HepG2 (cell line): ENCODE measurements around the gene MMP19. TPM values are rescaled to one million over a fixed set of nuclear protein-coding genes. Genes with fewer than 3 reads are reported as not detected.

ENCODE experiments used
- ATF7-NPFF ChIP-seq: sonication (generic); formaldehyde crosslinking; IDR thresholded peaks from 2 replicates; pipeline ENCODE4 v1.8.1; 2023; ENCODE audit warnings: mild to moderate bottlenecking, low read depth, missing genetic modification reagents, moderate library complexity
- BORCS8-MEF2B ChIP-seq: sonication (generic); formaldehyde crosslinking; IDR thresholded peaks from 2 replicates; pipeline ENCODE4 v1.8.0; 2022; ENCODE audit warnings: mild to moderate bottlenecking, missing genetic modification reagents
- ESRRA ChIP-seq: sonication (generic); formaldehyde crosslinking; IDR thresholded peaks from 2 replicates; pipeline ENCODE4 v1.5.1; 2020; ENCODE audit warnings: mild to moderate bottlenecking, low read depth, missing genetic modification reagents
- FOXP1 ChIP-seq, 2 experiments: fragments of 450-650 bp in 1 of 2; IDR thresholded peaks; 2 replicates each; pipeline ENCODE4 v1.6.1; 2017 to 2018; ENCODE audit warnings: antibody characterized with exemption in 1 of 2
- HMG20B ChIP-seq: conservative IDR thresholded peaks from 2 replicates; pipeline ENCODE4 v1.6.1; 2016; ENCODE audit warnings: missing genetic modification reagents, missing compliant biosample characterization
- IKZF1 ChIP-seq: fragments of 450-650 bp; IDR thresholded peaks from 2 replicates; pipeline ENCODE4 v1.7.1; 2016
- RCOR2 ChIP-seq: IDR thresholded peaks from 2 replicates; pipeline ENCODE4 v1.6.1; 2016; ENCODE audit warnings: missing biosample characterization, missing genetic modification reagents
- STAG1 ChIP-seq: sonication (generic); formaldehyde crosslinking; IDR thresholded peaks from 2 replicates; pipeline ENCODE4 v1.4.0; 2020; ENCODE audit warnings: missing genetic modification reagents
- XRCC5 ChIP-seq: fragments of 200-400 bp; formaldehyde crosslinking; optimal IDR thresholded peaks from 2 replicates; pipeline ENCODE3; 2017; ENCODE audit warnings: mild to moderate bottlenecking, low read length
- ZFP36L2 ChIP-seq: sonication (generic); formaldehyde crosslinking; IDR thresholded peaks from 2 replicates; pipeline ENCODE4 v1.4.0; 2020; ENCODE audit warnings: missing genetic modification reagents
- ZNF615 ChIP-seq: sonication (generic); formaldehyde crosslinking; IDR thresholded peaks from 2 replicates; pipeline ENCODE4 v1.5.0; 2020; ENCODE audit warnings: mild to moderate bottlenecking, missing genetic modification reagents, borderline replicate concordance
- ZNF672 ChIP-seq: sonication (generic); formaldehyde crosslinking; IDR thresholded peaks from 2 replicates; pipeline ENCODE4 v1.8.1; 2022; ENCODE audit warnings: missing genetic modification reagents
- ZNF709 ChIP-seq: sonication (generic); formaldehyde crosslinking; IDR thresholded peaks from 2 replicates; pipeline ENCODE4 v1.5.0; 2020; ENCODE audit warnings: mild to moderate bottlenecking, missing genetic modification reagents
- ZNF772 ChIP-seq: sonication (generic); formaldehyde crosslinking; IDR thresholded peaks from 2 replicates; pipeline ENCODE4 v1.5.0; 2020; ENCODE audit warnings: mild to moderate bottlenecking, missing genetic modification reagents
- ZNF878 ChIP-seq: sonication (generic); formaldehyde crosslinking; IDR thresholded peaks from 2 replicates; pipeline ENCODE4 v1.8.1; 2023; ENCODE audit warnings: mild to moderate bottlenecking, missing genetic modification reagents, moderate library complexity
- polyA plus RNA-seq, 8 experiments: library from polyadenylated mRNA; depleted of rRNA in 3 of 8; stranded (reverse) in 7 of 8; unstranded in 1 of 8; fragments of >200 nt; fragmentation: Illumina TruSeq in 4 of 8; extraction: Trizol in 4 of 8; gene quantifications; 2 replicates each; pipeline versions ENCODE4 v1.2.1 to v1.2.3, GENCODE V29; 2011 to 2016; ENCODE audit warnings: low read depth in 4 of 8, missing spikeins in 1 of 8, mixed read lengths in 1 of 8; ENCODE audit not compliant: insufficient read depth in 1 of 8
- total RNA-seq, 5 experiments: library from RNA; depleted of rRNA; stranded (reverse); fragments of >200 nt; fragmentation: Illumina TruSeq; extraction: Trizol; gene quantifications; 2 replicates each; pipeline ENCODE4 v1.2.3, GENCODE V29; 2016; ENCODE audit warnings: low read depth in 1 of 5
- TF ChIP-seq, protein P1 (sequence below): sonication (generic); formaldehyde crosslinking; IDR thresholded peaks from 2 replicates; pipeline ENCODE4 v1.8.0; 2022; ENCODE audit warnings: mild to moderate bottlenecking, missing genetic modification reagents, borderline replicate concordance
- TF ChIP-seq, protein P2 (sequence below): fragments of 450-650 bp; IDR thresholded peaks from 2 replicates; pipeline ENCODE4 v1.6.1; 2017
- TF ChIP-seq, protein P3 (sequence below): sonication (generic); formaldehyde crosslinking; IDR thresholded peaks from 2 replicates; pipeline ENCODE4; 2020; ENCODE audit warnings: missing genetic modification reagents, mild to moderate bottlenecking, borderline replicate concordance
- TF ChIP-seq, protein P4 (sequence below): sonication (generic); formaldehyde crosslinking; IDR thresholded peaks from 2 replicates; pipeline ENCODE4 v1.5.0; 2020; ENCODE audit warnings: missing genetic modification reagents
- TF ChIP-seq, protein P5 (sequence below): sonication (generic); formaldehyde crosslinking; IDR thresholded peaks from 2 replicates; pipeline ENCODE4 v1.8.1; 2022; ENCODE audit warnings: mild to moderate bottlenecking, missing genetic modification reagents
- TF ChIP-seq, protein P6 (sequence below): sonication (generic); formaldehyde crosslinking; IDR thresholded peaks from 2 replicates; pipeline ENCODE4 v1.8.1; 2023; ENCODE audit warnings: missing genetic modification reagents, inconsistent platforms, borderline replicate concordance

MMP19 gene
- total and polyA plus RNA-seq, 2 of the 13 experiments (the other 11 are each of a cell fraction or from before 2014, with no cell fraction given): 0.07 to 0.08 TPM

DNA sequence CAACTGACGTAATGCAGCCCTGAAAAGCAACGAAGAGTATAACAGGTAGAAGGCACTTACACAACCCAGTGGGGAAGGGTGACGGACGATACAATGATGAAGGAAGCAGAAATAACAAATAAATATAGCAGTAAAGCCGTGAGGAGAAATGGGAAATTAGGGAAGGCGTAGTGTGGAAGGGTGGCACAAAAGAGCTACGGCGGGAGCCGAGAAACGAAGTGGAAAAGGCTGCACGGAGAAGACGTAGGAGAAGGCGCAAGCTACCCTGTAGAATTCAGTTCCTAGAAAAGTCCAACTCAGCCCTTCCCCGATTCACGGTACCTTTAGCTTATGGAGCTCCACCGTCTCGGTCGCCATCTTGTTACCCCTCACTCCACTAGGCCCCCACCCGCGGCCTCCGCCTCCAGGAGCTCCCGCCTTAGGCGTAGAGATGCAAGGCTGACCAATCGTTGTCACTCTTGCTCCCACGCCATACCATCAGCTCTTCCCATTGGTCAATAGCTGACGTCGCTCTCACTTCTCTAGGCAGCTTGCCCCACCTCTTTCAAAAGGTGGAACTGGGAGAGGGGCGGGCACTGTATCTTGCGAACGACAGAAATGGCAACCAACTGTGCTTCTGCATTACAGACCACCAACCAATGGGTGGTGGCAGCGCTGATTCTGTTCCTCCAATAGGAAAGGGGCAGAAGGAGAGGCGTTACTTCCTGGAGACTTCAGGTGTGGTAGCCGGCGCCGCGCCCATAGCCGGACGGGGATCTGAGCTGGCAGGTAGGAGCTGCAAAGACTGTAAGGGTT lies 25.2 kb downstream of the MMP19 start, which contains the start of the genes ORMDL2 and SARNP (continued):
- TF ChIP-seq, protein P1, sequence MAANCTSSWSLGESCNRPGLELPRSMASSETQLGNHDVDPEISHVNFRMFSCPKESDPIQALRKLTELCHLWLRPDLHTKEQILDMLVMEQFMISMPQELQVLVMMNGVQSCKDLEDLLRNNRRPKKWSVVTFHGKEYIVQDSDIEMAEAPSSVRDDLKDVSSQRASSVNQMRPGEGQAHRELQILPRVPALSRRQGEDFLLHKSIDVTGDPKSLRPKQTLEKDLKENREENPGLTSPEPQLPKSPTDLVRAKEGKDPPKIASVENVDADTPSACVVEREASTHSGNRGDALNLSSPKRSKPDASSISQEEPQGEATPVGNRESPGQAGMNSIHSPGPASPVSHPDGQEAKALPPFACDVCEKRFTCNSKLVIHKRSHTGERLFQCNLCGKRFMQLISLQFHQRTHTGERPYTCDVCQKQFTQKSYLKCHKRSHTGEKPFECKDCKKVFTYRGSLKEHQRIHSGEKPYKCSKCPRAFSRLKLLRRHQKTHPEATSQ: no peak
- no peak for TF ChIP-seq STAG1 (CRISPR knock-in tag)
- TF ChIP-seq ZNF709 (CRISPR knock-in tag): 0 out of 2 replicates have a peak, but pooled peaks have one; percentile 22
- no peak for TF ChIP-seq ZNF878
- TF ChIP-seq XRCC5: peak; percentile 63
- TF ChIP-seq, protein P2, sequence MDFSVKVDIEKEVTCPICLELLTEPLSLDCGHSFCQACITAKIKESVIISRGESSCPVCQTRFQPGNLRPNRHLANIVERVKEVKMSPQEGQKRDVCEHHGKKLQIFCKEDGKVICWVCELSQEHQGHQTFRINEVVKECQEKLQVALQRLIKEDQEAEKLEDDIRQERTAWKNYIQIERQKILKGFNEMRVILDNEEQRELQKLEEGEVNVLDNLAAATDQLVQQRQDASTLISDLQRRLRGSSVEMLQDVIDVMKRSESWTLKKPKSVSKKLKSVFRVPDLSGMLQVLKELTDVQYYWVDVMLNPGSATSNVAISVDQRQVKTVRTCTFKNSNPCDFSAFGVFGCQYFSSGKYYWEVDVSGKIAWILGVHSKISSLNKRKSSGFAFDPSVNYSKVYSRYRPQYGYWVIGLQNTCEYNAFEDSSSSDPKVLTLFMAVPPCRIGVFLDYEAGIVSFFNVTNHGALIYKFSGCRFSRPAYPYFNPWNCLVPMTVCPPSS: no peak
- no peak for TF ChIP-seq HMG20B (CRISPR knock-in tag)
- TF ChIP-seq ZNF772 (CRISPR knock-in tag): peak; percentile 50; the same call in 1 of the 2 replicates
- TF ChIP-seq BORCS8-MEF2B: peak; percentile 53; the same call in 1 of the 2 replicates
- no peak for TF ChIP-seq FOXP1 (IDR thresholded peaks at IDR 0.05)
- TF ChIP-seq FOXP1 (CRISPR knock-in tag; IDR thresholded peaks at IDR 0.05): no peak
- TF ChIP-seq, protein P3, sequence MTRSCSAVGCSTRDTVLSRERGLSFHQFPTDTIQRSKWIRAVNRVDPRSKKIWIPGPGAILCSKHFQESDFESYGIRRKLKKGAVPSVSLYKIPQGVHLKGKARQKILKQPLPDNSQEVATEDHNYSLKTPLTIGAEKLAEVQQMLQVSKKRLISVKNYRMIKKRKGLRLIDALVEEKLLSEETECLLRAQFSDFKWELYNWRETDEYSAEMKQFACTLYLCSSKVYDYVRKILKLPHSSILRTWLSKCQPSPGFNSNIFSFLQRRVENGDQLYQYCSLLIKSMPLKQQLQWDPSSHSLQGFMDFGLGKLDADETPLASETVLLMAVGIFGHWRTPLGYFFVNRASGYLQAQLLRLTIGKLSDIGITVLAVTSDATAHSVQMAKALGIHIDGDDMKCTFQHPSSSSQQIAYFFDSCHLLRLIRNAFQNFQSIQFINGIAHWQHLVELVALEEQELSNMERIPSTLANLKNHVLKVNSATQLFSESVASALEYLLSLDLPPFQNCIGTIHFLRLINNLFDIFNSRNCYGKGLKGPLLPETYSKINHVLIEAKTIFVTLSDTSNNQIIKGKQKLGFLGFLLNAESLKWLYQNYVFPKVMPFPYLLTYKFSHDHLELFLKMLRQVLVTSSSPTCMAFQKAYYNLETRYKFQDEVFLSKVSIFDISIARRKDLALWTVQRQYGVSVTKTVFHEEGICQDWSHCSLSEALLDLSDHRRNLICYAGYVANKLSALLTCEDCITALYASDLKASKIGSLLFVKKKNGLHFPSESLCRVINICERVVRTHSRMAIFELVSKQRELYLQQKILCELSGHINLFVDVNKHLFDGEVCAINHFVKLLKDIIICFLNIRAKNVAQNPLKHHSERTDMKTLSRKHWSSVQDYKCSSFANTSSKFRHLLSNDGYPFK (CRISPR knock-in tag): peak; percentile 93; the same call in 1 of the 2 replicates
- no peak for TF ChIP-seq ZNF615 (CRISPR knock-in tag)
- TF ChIP-seq, protein P4, sequence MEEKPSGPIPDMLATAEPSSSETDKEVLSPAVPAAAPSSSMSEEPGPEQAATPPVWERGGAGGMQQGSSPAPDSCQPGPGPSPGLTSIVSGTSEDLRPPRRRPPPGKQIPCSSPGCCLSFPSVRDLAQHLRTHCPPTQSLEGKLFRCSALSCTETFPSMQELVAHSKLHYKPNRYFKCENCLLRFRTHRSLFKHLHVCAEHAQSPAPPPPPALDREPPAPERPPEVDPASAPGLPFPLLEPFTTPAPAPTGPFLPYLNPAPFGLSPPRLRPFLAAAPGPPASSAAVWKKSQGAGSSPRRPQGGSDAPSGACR (CRISPR knock-in tag): 0 out of 2 replicates have a peak, but pooled peaks have one; percentile 66
- TF ChIP-seq IKZF1: no peak
- TF ChIP-seq ZFP36L2 (CRISPR knock-in tag): 0 out of 2 replicates have a peak, but pooled peaks have one; percentile 25
- TF ChIP-seq ATF7-NPFF (CRISPR knock-in tag): no peak
- no peak for TF ChIP-seq RCOR2
- TF ChIP-seq, protein P5, sequence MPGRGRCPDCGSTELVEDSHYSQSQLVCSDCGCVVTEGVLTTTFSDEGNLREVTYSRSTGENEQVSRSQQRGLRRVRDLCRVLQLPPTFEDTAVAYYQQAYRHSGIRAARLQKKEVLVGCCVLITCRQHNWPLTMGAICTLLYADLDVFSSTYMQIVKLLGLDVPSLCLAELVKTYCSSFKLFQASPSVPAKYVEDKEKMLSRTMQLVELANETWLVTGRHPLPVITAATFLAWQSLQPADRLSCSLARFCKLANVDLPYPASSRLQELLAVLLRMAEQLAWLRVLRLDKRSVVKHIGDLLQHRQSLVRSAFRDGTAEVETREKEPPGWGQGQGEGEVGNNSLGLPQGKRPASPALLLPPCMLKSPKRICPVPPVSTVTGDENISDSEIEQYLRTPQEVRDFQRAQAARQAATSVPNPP (CRISPR knock-in tag): no peak
- TF ChIP-seq, protein P6, sequence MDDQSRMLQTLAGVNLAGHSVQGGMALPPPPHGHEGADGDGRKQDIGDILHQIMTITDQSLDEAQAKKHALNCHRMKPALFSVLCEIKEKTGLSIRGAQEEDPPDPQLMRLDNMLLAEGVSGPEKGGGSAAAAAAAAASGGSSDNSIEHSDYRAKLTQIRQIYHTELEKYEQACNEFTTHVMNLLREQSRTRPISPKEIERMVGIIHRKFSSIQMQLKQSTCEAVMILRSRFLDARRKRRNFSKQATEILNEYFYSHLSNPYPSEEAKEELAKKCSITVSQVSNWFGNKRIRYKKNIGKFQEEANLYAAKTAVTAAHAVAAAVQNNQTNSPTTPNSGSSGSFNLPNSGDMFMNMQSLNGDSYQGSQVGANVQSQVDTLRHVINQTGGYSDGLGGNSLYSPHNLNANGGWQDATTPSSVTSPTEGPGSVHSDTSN: peak; percentile 59; the same call in 1 of the 2 replicates
- no peak for TF ChIP-seq ESRRA (CRISPR knock-in tag)
- TF ChIP-seq ZNF672 (CRISPR knock-in tag): no peak
